Measurements from ENCODE around the gene CYP26B1.
"Not testable (repeated sequence)": the region's sequence is repeated elsewhere in the genome, so short reads cannot be mapped to it uniquely, and the experiment has no call there.

The CYP26B1 gene

GRCh38 chr2:72109291-72109690 lies 38.4 kb downstream of the CYP26B1 start:
- DNase-seq (ENCODE audit: low read depth), result no peak

- no peak for DNase-seq (ENCODE audit: low read depth)
Measured at GRCh38 chr2:72108121-72108520, 39.5 kb downstream of the CYP26B1 start.

- DNase-seq (ENCODE audit: low read depth), result no peak
Measured at GRCh38 chr2:72106978-72107377, 40.7 kb downstream of the CYP26B1 start.

DNA sequence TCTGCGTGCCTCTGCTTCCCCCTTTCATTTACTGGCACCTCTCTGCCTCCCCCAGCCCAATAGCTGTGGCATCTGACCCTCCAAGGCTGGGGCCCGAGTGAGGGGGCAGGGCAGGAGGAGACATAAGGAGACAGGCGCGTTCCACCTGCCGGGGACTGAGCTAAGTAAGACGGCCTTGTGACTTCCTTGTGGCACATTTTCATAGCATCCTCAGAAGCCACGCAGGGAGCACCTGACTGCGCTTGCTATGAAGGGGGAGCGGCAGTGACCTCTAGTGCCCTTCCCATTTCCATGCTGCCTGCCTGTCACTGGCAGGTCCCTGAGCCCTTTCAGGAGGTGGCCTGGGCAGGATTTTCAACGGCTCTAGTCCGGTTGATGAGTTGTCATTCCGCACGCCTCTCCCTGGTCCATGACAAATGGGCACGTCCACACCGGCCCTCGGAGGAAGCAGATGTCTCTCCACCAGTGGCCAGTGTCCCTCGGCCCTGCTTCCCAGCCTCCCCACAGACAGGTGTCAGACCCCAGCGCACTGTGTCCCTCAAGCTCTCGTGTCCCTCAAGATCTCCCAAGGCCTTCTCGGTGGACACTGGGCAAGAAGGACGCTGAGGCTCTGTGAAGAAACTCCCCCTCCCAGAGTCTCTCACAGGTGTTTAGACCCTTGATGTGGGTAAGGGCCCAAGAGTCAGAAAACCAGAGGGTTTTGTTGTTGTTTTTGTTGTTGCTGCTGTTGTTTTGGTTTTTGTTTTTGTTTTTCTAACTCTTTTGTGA lies 42.7 kb downstream of the CYP26B1 start:
- no peak for DNase-seq (ENCODE audit: low read depth)

DNA sequence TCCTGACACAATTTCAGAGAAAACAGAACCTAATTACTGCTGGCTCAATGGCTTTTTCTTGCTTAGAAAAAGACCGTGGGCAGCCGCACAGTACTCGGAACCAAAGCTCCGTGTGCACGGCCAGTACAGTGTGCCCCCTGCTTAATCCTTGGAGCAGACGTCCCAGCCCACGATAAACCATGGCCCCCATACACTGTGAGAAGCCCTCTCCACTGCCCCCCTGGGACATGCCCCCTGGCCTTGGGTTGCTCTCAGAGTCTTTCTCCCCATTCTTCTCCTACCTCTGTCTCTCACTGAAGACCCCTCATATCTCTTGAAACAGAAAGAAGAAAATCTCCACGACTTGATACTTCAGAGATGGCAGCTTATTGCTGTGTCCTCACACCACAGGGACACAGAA lies 44.0 kb downstream of the CYP26B1 start:
- no peak for DNase-seq (ENCODE audit: low read depth)

GRCh38 chr2:72103161-72103560 lies 44.5 kb downstream of the CYP26B1 start:
- DNase-seq (ENCODE audit: low read depth), result no peak

GRCh38 chr2:72098935-72099334 lies 48.7 kb downstream of the CYP26B1 start:
- DNase-seq (ENCODE audit: low read depth), result no peak

DNA sequence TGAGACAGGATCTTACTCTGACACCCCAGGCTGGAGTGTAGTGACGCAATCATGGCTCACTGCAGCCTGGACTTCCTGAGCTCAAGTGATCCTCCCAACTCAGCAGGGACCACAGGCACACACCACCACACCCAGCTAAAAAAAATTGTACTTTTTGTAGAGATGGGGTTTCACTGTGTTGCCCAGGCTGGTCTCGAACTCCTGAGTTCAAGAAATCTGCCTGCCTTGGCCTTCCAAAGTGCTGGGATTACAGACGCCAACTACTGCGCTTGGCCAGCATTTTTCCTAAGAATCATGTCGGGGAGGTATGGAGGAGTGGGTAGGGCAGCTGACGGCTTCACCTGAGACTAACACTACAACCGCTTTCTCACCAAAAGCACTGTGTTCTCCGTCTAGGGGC lies 50.4 kb downstream of the CYP26B1 start:
- DNase-seq (ENCODE audit: low read depth), result no peak

- DNase-seq (ENCODE audit: low read depth), result no peak
Measured at GRCh38 chr2:72096181-72096580, 51.5 kb downstream of the CYP26B1 start.

DNA sequence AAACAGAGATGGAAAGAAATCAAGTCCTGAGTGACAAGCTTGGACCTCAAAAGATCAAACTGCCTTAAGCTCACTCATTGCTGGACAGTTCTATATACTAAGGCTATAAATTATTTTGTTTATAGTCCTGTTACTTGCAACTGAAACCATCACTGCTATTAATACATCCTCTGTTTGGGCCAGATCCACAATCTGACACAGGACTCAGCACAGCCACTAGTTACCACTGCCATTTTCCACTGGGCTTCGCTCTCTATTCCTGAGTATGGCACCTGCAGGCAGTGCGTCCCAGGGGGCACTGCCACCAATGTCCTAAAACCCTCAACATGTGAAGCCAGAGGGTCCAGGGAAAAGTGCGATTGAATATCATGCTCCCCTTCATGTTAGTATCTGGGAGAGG lies 52.3 kb downstream of the CYP26B1 start:
- no peak for DNase-seq (ENCODE audit: low read depth)

DNA sequence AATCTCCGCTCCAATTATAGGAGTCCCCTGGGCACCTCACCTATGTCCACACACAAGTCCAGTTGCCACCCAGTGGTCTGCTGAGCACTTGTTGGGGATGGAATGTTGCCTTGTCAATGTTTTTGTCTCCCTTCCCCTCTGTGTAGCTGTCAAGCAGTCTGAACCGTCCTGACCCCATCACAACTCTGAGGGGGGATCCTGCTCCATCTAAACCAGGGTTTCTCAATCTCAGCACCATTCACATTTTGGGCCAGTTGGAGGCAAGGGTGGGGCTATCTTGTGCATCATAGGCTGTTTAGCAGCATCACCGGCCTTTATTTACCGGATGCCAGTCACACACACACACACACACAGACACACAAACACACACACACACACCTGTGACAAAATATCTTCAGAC lies 53.0 kb downstream of the CYP26B1 start:
- no peak for DNase-seq (ENCODE audit: low read depth)

- DNase-seq (ENCODE audit: low read depth), result no peak
Measured at GRCh38 chr2:72092111-72092510, 55.6 kb downstream of the CYP26B1 start.

GRCh38 chr2:72090781-72091482 lies 56.7 kb downstream of the CYP26B1 start:
- no peak for DNase-seq (ENCODE audit: low read depth)

- no peak for DNase-seq (ENCODE audit: low read depth)
Measured at GRCh38 chr2:72090271-72090720, 57.4 kb downstream of the CYP26B1 start.

GRCh38 chr2:72089537-72089936 lies 58.1 kb downstream of the CYP26B1 start:
- DNase-seq (ENCODE audit: low read depth), result no peak

- DNase-seq (ENCODE audit: low read depth), result no peak
Measured at GRCh38 chr2:72089028-72089427, 58.6 kb downstream of the CYP26B1 start.

GRCh38 chr2:72086871-72087633 lies 60.6 kb downstream of the CYP26B1 start:
- DNase-seq (ENCODE audit: low read depth), result not testable (repeated sequence)

DNA sequence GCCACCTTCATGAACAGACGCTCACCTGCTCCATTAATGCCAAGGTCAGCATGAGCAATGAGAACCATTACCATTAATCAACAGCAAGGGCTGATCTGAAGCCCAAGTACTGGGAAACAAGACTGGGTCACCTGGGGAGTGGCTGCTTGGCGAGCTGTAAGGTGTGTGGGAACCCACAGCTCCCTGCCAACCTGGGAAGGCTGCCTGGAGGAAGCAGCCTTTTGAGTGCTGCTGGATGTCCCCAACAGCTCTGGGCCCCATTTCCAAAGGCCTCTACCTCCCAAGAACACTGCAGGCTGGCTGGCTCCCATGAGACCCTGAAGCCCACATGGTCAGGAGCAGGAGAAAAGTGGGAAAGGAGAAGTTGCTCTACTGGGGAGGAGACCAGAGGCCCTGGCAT lies 62.1 kb downstream of the CYP26B1 start:
- no peak for DNase-seq (ENCODE audit: low read depth)

- no peak for DNase-seq (ENCODE audit: low read depth)
Measured at GRCh38 chr2:72085036-72085435, 62.6 kb downstream of the CYP26B1 start.

- no peak for DNase-seq (ENCODE audit: low read depth)
Measured at GRCh38 chr2:72084584-72084976, 63.1 kb downstream of the CYP26B1 start.

- no peak for DNase-seq (ENCODE audit: low read depth)
Measured at GRCh38 chr2:72083751-72084583, 63.7 kb downstream of the CYP26B1 start.

- DNase-seq (ENCODE audit: low read depth), result no peak
Measured at GRCh38 chr2:72082887-72083286, 64.8 kb downstream of the CYP26B1 start.

Measured in stimulated activated CD8-positive, alpha-beta memory T cell treated with anti-CD3 and anti-CD28 coated beads, Interleukin-12 subunit alpha, Interleukin-12 subunit beta, amount 100 ng/mL, for 4 hours (primary cell).